ENCODE results near the gene UFD1. TPM values are rescaled to one million over a fixed set of nuclear protein-coding genes. Genes with fewer than 3 reads are reported as not detected.

UFD1 gene
- total RNA-seq, 2 donors from 2014 or later = 22.7 to 33.8 TPM

DNA sequence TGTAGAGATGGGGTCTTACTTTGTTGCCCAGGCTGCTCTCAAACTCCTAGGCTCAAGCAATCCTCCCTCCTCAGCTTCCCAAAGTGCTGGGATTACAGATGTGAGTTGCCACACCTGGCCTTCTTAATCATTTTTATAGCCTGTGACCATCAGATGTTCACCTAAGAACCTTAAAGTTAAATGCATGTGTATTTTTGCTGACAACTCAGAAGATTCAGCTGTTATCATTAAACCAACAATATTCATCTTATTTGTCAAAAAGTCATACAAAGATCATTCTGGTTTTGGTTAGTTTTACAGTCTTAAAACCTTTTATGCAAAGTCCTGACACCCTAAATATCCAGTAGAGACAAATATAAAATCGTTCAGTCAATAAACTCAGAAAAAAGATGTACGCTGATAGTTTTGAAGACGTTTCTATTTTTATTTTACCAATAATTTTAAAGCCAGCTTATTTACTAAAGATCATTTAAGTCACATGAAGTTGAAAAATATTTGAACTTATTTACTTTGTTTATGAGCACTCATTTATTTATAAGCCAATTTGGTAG, 23.0 kb upstream of the UFD1 start:
- no peaks in the 10 kb centered on the region for H3K36me3 ChIP-seq
- H3K9me3 ChIP-seq = no peaks in the 10 kb centered on the region
- TF ChIP-seq, protein P1, sequence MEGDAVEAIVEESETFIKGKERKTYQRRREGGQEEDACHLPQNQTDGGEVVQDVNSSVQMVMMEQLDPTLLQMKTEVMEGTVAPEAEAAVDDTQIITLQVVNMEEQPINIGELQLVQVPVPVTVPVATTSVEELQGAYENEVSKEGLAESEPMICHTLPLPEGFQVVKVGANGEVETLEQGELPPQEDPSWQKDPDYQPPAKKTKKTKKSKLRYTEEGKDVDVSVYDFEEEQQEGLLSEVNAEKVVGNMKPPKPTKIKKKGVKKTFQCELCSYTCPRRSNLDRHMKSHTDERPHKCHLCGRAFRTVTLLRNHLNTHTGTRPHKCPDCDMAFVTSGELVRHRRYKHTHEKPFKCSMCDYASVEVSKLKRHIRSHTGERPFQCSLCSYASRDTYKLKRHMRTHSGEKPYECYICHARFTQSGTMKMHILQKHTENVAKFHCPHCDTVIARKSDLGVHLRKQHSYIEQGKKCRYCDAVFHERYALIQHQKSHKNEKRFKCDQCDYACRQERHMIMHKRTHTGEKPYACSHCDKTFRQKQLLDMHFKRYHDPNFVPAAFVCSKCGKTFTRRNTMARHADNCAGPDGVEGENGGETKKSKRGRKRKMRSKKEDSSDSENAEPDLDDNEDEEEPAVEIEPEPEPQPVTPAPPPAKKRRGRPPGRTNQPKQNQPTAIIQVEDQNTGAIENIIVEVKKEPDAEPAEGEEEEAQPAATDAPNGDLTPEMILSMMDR (IDR thresholded peaks at IDR 0.05) = no peak
- no peak for DNase-seq (ENCODE audit: low spot score)
- H3K4me1 ChIP-seq = no peaks in the 10 kb centered on the region
- no peak overlapping the region for H3K27ac ChIP-seq
- H3K4me3 ChIP-seq = no peak overlapping the region
- H3K27me3 ChIP-seq = no peaks in the 10 kb centered on the region

DNA sequence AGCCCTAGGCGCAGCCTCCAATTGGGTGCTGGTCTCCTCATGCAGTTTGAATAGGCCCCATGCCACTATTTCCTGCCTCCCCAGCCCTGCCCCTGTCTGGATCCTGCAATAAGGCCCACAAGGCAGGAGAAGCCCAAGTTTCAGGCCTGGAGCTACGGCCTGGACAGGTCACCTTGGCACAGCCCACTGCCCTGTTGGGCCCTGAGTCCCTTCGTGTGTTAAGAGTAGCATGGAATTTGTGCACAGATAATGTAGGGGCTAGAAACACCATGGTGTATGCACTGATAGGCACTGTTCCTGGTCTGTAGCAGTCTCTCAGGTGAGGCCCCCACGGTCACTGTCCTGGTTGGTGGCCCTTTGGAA, 20.9 kb upstream of the UFD1 start:
- TF ChIP-seq, protein P1 (IDR thresholded peaks at IDR 0.05) = no peak
- no peak overlapping the region for H3K4me3 ChIP-seq
- no peaks in the 10 kb centered on the region for H3K36me3 ChIP-seq
- H3K27ac ChIP-seq = no peak overlapping the region
- DNase-seq (ENCODE audit: low spot score) = no peak
- no peaks in the 10 kb centered on the region for H3K27me3 ChIP-seq
- no peaks in the 10 kb centered on the region for H3K4me1 ChIP-seq
- H3K9me3 ChIP-seq = no peaks in the 10 kb centered on the region

DNA sequence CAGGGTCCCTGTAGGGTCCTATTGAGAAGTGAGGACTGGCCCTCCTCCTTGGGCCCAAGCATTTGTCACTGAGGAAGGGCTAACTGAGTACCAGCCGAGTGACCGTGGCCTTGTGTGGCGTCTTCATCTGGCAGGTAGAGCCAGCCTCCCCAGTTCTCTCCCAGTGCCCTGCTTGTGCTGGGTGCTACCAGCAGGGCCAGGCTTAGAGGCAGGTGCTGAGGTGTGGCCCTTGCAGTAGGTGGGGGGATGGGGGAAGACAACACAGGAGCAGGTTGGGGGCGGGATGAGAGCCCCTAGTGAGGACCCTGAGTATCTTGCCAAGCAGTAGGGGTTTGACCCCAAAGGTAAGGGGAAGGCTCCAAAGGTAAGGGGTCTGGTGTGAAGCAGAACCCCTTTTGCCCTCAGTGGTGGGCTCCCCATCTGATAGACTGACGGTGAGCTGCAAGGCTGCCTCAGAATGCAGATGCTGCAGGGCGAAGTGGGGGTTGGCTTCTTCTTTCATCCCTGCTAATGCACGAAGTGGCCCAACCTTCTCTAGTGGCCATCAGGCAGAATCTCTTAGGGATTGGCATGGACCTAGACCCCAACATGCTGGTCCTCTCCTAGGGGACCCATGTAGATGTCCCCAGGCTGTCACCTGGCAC, 20.4 kb upstream of the UFD1 start:
- no peaks in the 10 kb centered on the region for H3K9me3 ChIP-seq
- no peak overlapping the region for H3K27ac ChIP-seq
- H3K4me3 ChIP-seq = no peak overlapping the region
- TF ChIP-seq, protein P1 (IDR thresholded peaks at IDR 0.05) = no peak
- no peaks in the 10 kb centered on the region for H3K4me1 ChIP-seq
- H3K36me3 ChIP-seq = no peaks in the 10 kb centered on the region
- no peak for DNase-seq (ENCODE audit: low spot score)
- H3K27me3 ChIP-seq = no peaks in the 10 kb centered on the region

DNA sequence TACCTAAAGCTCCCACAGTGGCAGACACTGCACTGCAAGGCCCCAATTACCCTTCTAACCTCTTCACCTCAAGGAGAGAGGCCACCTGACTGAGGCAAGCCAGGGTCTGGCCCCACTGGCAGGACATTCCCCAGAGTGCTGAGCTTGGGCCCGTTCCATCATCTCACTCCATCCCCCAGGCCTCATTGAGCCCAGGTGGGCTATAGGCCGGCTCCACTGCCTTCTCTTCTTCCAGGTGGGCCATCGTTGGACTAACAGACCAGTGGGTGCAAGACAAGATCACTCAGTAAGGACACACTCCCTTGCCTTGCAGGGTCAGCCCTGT, 19.8 kb upstream of the UFD1 start:
- H3K27ac ChIP-seq = no peak overlapping the region
- H3K4me3 ChIP-seq = no peak overlapping the region
- H3K27me3 ChIP-seq = no peaks in the 10 kb centered on the region
- TF ChIP-seq, protein P1 (IDR thresholded peaks at IDR 0.05) = no peak
- no peaks in the 10 kb centered on the region for H3K36me3 ChIP-seq
- no peaks in the 10 kb centered on the region for H3K4me1 ChIP-seq
- no peaks in the 10 kb centered on the region for H3K9me3 ChIP-seq
- DNase-seq (ENCODE audit: low spot score) = no peak

DNA sequence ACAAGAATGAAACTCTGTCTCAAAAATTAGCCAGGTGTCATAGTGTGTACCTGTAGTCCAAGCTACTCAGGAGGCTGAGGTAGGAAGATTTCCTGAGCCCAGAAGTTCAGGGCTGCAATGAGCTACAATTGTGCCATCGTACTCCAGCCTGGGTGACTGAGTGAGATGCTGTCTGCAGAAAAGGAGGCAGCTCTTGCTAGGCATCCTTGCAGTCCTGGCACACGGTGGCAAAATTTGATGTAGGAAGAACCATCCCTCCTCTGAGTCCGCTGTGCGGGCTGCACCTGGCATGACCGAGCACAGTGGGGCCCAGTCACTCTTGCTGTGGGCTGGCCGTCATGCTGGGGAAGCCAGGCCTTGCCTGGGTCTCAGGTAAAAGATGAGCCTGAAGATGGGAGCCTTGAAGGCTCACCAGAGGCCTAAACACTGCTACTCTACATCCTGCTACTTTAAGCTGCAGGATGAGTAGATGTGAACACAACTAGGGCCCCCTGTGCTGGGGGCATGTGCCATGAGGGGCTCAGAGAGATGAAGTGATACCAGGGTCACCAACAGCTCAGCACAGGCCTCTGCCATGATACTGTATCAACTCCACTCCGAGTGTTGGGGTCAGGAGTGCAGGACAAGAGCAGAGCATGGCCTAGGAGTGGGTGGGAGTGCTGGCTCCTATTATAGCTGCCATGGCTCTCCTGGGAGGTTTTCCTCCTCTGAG, 19.3 kb upstream of the UFD1 start:
- H3K36me3 ChIP-seq = no peaks in the 10 kb centered on the region
- no peak for DNase-seq (ENCODE audit: low spot score)
- H3K27ac ChIP-seq = no peak overlapping the region
- TF ChIP-seq, protein P1 (IDR thresholded peaks at IDR 0.05) = no peak
- no peak overlapping the region for H3K4me3 ChIP-seq
- H3K27me3 ChIP-seq = no peaks in the 10 kb centered on the region
- H3K9me3 ChIP-seq = no peaks in the 10 kb centered on the region
- H3K4me1 ChIP-seq = no peaks in the 10 kb centered on the region

All from right atrium auricular region (tissue), 2 donors.